C4-2B (cell line): Measurements from ENCODE around the gene CDCA7.

ENCODE experiments used
- CTCF ChIP-seq: fragments of 450-650 bp; conservative IDR thresholded peaks from 2 replicates; pipeline ENCODE4 v1.5.1; 2017; ENCODE audit warnings: mild to moderate bottlenecking
- ZFX ChIP-seq: fragments of 450-650 bp; IDR thresholded peaks from 2 replicates; pipeline ENCODE4 v1.6.1; 2017

GRCh38 chr2:173393636-173394035 is 39.0 kb downstream of the CDCA7 start:
- TF ChIP-seq CTCF, result no peak
- no peak for TF ChIP-seq ZFX
